Measurements from ENCODE around the gene IQSEC1. TPM values are rescaled to one million over a fixed set of nuclear protein-coding genes. Genes with fewer than 3 reads are reported as not detected.

Gene IQSEC1
- total RNA-seq, 1 donor from 2014 or later = 29.5 TPM

DNA sequence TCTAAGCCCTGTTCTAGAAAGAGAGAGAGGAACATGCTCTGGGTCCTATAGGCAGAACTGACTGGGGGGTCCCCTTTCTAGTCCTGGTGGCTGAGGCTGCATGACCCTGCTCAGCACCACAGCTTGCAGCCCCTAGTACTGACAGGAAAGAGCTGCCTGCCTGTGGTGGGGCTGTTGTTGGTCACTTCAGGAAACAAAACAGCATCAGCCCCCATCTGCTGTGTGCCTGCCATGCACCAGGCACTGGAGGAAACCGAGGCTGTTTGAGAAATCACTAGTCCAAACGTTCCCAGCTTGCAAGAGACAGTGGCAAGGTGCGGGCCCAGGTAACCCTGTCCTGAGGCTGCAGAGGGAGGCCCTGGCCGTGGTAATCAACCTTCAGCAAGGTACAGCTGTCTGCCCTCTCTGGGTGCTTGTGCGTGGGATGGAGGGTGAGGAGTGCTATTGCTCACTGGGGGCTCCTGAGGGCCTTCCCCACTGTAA is 90.6 kb downstream of the IQSEC1 start:
- FAIRE-seq = no peak
- H3K4me1 Mint-ChIP-seq (ENCODE audit: low read depth, unreplicated experiment) = peaks cover 3% of the 10 kb centered on the region

DNA sequence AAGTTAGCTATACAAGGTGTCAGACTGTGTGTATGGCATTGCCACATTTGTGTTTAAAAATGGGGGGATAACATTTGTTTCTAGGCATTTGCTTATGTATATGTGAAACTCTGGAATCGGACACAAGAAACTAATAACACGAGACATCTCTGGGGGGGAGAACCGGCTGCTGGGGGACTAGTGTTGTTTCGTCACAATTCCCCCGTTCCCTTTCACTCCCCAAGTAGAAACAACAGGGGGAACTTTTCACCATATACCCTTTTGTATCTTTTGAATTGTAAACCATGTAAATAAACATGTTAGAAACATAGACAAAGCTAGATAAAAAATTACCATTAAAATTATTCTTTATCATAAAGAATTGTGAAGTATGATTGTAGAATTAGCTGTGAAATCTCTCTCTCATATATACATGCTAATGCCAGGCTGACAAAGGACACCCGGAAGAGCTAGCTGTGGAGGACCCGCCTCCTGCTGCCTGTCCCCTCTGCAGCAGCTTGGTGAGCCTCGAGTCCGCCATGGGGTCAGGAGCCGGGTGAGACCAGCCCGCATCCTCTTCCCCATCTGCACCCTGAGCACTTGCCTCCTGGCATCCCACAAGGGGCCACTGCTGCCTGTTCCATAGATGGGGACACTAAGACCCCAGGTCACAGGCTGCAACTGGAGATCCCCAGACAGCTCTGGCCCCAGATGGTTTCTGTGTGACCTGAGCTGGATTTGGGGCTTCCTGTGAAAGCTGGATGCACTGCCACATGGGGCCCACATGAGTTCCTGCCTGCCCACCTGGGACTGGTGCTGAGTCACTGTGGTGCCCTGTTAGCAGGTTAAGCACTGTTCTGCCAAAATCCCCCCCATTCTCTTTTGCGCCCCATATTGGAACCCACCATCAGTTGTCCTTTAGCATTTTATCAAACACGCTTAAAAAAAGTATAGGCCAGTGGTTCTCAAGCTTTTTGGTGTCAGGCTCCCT is 91.6 kb downstream of the IQSEC1 start:
- H4K20me1 ChIP-seq (ENCODE audit: insufficient read depth, low read length) = peaks cover 23% of the 10 kb centered on the region
- no peaks in the 10 kb centered on the region for H3K79me2 ChIP-seq (ENCODE audit: insufficient read depth, low read length)
- no peak overlapping the region for H3K4me2 ChIP-seq (ENCODE audit: low read length)
- no peak overlapping the region for H2AFZ ChIP-seq (ENCODE audit: low read depth, low read length)
- H3K36me3 ChIP-seq (ENCODE audit: insufficient read depth, low read length) = no peaks in the 10 kb centered on the region
- Mint-ChIP-seq H3K4me3 (ENCODE audit: unreplicated experiment) (no peak overlapping the region), H3K36me3 (ENCODE audit: low read depth, unreplicated experiment) (peaks cover 2% of the 10 kb centered on the region), H3K4me1 (ENCODE audit: low read depth, unreplicated experiment) (peaks cover 3% of the 10 kb centered on the region), H3K27ac (ENCODE audit: unreplicated experiment) (no peak overlapping the region), H3K9me3 (ENCODE audit: unreplicated experiment) (no peaks in the 10 kb centered on the region), H3K27me3 (ENCODE audit: low read depth, unreplicated experiment) (peaks cover 1% of the 10 kb centered on the region)
- H3K4me3 ChIP-seq (ENCODE audit: insufficient read depth, low read depth, low read length) = no peak overlapping the region
- DNase-seq (ENCODE audit: low read depth) (no peak), FAIRE-seq (no peak)
- no peak overlapping the region for H3K9ac ChIP-seq (ENCODE audit: low read length)
- peaks cover 2% of the 10 kb centered on the region for H3K27me3 ChIP-seq (ENCODE audit: insufficient read depth, low read length)
- H3K9me3 ChIP-seq (ENCODE audit: insufficient read depth, low read depth, low read length) = no peaks in the 10 kb centered on the region
- H3K27ac ChIP-seq (ENCODE audit: low read depth, low read length) = no peak overlapping the region
- no peaks in the 10 kb centered on the region for H3K4me1 ChIP-seq (ENCODE audit: insufficient read depth, low read length)
- no peak for TF ChIP-seq CTCF (IDR thresholded peaks at IDR 0.05; ENCODE audit: insufficient read depth, low read depth, low read length)
- TF ChIP-seq EZH2 (IDR thresholded peaks at IDR 0.05; ENCODE audit: insufficient read depth, low read length) = no peak

More for the DNA sequence above, 90.6 kb downstream of the IQSEC1 start:
- no peaks in the 10 kb centered on the region for H3K27me3 ChIP-seq (ENCODE audit: insufficient read depth, low read length)
- H4K20me1 ChIP-seq (ENCODE audit: insufficient read depth, low read length) = peaks cover 19% of the 10 kb centered on the region
- no peaks in the 10 kb centered on the region for H3K9me3 ChIP-seq (ENCODE audit: insufficient read depth, low read depth, low read length)
- no peak overlapping the region for H3K4me3 ChIP-seq (ENCODE audit: insufficient read depth, low read depth, low read length)
- no peaks in the 10 kb centered on the region for H3K79me2 ChIP-seq (ENCODE audit: insufficient read depth, low read length)
- no peaks in the 10 kb centered on the region for H3K9me3 Mint-ChIP-seq (ENCODE audit: unreplicated experiment)
- H3K4me1 ChIP-seq (ENCODE audit: insufficient read depth, low read length) = no peaks in the 10 kb centered on the region
- H3K27ac ChIP-seq (ENCODE audit: low read depth, low read length) = no peak overlapping the region
- TF ChIP-seq CTCF (IDR thresholded peaks at IDR 0.05; ENCODE audit: insufficient read depth, low read depth, low read length) = no peak
- no peak for TF ChIP-seq EZH2 (IDR thresholded peaks at IDR 0.05; ENCODE audit: insufficient read depth, low read length)
- DNase-seq (ENCODE audit: low read depth) = no peak
- H3K27me3 Mint-ChIP-seq (ENCODE audit: low read depth, unreplicated experiment) = no peaks in the 10 kb centered on the region
- no peak overlapping the region for H3K4me2 ChIP-seq (ENCODE audit: low read length)
- no peaks in the 10 kb centered on the region for H3K36me3 ChIP-seq (ENCODE audit: insufficient read depth, low read length)
- H3K4me3 Mint-ChIP-seq (ENCODE audit: unreplicated experiment) = no peak overlapping the region
- H3K27ac Mint-ChIP-seq (ENCODE audit: unreplicated experiment) = no peak overlapping the region
- peaks cover 5% of the 10 kb centered on the region for H3K36me3 Mint-ChIP-seq (ENCODE audit: low read depth, unreplicated experiment)
- no peak overlapping the region for H3K9ac ChIP-seq (ENCODE audit: low read length)
- no peak overlapping the region for H2AFZ ChIP-seq (ENCODE audit: low read depth, low read length)
